Colon (tissue), 2 donors: ENCODE data around the gene COA7.
"Not testable (repeated sequence)": the region's sequence is repeated elsewhere in the genome, so short reads cannot be mapped to it uniquely, and the experiment has no call there.

ENCODE experiments used
- FAIRE-seq: peaks from 2 replicates; lab custom pipeline; 2012; peaks lifted over from hg19 to GRCh38; lab: Jason Lieb, UNC
- donor health status: control.
- donor health status: control.

COA7 gene

DNA sequence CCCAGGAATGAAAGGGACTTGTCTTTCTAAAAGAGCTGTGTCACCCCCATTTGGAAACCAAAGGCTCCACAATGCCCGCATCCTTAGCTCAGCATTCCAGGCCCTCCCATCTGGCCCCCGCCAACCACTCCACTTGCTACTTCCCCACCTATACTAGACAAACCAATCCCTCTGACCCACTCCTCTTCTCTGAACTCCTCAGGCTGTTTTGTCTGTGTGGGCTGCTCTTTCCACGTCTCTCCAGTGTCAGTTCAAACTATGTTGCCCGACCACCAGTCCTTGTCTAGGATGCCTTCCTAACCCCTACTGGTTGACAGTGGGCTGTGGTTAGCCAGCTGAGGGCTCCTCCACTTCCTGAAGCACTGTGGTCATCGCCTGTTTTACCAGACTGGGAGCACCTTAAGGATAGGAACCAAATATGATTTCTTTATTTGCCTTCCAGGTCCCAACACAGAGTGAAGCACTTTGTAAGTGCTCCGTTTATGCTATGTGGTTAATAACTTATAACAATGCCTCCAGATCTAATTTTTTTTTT, 8.1 kb upstream of the COA7 start:
- no peak for FAIRE-seq

DNA sequence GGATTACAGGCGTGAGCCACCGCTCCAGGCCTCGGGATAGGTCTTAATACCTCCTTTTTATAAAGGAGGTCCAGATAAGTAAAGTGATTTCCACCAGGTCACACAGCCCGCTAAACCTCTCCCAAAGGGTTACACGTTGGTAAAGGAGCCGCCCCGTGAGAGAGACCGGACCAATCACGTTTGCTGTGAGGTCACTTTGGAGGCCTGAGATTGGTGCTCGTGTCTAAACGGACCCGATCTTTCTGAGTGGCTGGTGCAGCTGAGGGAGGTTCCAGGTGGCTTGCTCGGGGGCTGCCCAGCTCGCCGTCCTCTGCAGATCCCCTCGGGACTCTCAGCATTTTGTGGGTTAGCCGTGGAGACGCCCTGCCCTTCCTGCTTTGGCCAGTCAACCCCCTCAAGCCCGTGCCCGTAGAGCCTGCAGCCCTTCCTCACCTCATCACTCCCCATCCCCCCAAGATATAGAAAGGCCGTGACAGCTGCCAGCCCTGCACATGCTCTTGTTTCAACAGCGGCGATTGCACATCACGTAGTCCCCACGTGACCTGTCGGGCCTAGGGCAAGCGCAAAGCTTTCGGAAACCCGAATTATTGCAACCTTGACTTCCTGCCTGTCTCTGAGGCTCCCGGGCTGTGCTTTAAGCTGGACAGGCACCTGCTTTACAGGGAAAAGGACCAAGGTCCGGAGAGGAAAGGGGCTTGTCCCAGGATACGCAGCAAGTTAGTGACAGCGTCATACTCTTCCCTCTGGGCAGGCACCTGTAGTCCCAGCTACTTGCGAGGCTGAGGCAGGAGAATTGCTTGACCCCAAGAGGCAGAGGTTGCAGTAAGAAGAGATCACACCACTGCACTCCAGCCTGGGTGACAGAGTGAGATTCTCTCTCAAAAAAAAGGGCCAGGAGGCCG, 5.0 kb upstream of the COA7 start:
- no peak for FAIRE-seq

DNA sequence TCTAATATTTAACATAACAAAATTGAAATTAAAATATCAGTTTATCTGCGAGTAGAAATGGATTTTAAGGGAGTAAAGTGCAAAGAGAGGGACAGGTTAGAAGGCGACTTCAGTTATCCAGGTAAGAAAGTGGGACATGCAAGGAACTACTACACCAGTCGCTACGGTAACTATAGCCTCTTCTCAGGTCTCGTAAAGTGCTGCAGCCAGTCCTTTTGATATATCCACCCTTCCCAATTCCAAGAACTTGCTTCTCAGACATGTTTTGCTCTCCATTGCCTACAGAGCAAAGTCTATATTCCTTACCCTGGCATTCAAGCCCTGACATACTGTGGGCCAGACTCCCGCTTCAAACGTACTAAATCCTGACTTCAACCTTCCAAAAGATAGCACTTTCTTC, 2.5 kb downstream of the COA7 start:
- FAIRE-seq: no peak

DNA sequence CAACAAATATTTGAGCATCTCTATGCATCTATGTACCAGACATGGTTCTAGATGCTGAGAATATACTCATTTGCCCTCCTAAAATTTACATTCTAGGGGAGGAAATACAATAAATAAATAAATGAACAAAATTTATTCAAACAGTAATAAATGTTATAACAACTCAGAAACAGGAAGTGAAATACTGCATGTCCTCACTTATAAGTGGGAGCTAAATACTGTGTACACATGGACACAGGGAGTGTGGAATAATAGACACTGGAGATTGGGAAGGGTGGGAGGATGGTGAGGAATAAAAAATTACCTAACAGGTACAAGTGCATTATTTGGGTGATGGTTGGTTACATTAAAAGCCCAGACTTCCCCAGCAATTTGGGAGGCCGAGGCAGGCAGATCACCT, 4.3 kb downstream of the COA7 start:
- no peak for FAIRE-seq

DNA sequence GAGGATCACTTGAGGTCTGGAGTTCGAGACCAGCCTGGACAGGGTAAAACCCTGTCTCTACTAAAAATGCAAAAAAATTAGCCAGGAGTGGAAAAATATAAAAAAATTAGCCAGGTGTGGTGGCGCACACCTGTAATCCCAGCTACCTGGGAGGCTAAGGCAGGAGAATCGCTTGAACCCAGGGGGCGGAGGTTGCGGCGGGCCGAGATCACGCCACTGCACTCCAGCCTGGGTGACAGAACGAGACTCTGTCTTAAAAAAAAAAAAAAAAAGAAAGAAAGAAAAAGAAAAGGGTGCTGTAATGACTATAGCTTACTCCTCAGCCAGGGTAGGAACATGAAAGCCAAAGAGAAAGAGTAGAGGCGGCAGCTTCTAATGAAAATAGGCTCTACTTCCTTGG, 4.8 kb downstream of the COA7 start:
- FAIRE-seq: not testable (repeated sequence)

DNA sequence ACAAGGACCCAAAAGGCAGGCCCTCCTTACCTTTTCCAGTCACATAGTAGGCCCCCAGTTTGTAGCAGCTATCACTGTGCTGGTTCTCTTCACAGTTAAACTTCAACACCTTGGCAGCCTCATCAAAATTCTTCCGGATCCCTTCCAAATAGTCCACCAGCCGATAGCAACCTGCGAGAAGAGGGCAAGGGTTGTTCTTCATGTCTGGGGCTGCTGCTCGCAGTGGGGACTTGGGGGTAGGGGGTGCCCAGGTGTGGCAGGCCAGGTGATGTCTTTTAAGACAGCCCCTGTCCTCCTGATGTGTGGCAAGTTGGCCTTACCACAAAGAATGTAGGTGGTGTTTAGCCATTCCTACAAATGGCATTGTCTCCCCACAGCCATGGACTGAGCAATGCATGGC, 5.5 kb downstream of the COA7 start:
- no peak for FAIRE-seq

DNA sequence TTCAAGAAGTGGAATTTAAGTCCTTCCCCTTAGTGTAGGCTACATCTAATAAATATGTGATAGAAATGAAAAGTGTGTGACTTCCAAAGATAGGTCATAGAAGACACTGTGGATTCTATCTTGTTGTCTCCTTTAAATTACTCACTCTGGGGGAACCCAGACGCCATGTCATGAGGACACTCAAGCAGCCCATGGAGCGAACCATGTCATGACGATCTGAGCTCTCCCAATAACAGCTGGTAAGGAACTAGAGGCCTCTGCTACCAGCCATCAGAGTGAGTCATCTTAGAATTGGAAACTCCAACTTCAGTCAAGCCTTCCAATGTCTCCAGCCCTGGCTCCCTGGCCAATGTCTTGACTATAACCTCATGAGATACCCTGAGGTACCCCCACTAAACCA, 6.3 kb downstream of the COA7 start:
- FAIRE-seq: no peak

DNA sequence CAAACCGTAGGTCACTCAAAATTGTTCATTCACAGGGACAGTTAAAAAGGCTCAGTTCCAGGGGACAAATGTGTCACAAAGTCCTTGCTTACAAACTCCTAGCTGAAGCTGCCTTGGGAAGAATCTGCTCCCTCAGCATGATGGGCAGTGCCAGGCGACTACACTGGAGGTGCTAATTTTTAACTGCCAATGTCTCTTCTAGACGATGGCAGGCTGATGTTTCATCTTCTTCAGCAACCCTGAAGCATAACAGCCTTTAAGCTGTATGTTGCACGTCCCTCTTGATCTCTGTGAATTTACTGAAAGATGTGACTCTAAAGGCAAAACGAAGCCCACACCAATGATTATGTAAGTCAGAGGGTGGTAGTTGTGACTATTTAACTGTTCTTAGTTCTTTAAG, 11.3 kb downstream of the COA7 start:
- no peak for FAIRE-seq

DNA sequence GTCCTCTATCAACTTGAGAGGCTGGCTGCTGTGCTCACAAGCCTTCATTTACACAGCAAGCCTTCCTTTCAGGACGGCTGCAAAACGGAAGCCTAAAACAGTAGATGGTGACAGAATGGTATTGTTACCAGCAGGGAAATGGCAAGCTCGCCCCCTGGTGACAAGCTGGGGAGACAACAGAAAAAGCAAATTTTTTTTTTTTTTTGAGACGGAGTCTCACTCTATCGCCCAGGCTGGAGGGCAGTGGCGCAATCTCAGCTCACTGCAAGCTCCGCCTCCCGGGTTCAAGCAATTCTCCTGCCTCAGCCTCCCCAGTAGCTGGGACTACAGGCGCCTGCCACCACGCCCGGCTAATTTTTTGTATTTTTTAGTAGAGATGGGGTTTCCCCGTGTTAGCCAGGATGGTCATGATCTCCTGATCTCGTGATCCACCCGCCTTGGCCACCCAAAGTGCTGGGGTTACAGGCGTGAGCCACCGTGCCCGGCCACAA, 11.8 kb downstream of the COA7 start:
- FAIRE-seq: not testable (repeated sequence)

DNA sequence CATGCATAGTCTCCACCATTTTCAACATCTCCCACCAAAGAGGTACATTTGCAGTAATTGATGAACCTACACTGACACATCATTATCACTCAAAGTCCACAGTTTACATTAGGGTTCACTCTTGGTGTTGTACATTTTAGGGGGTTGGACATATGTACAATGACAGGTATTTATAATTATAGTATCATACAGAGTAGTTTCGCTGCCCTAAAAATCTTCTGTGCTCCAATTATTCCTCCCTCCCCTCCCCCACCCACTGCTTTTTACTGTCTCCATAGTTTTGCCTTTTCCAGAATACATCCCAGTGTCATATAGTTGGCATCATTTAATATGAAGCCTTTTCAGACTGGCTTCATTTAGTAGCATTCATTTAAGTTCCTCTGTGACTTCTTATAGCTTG, 13.6 kb downstream of the COA7 start:
- no peak for FAIRE-seq

DNA sequence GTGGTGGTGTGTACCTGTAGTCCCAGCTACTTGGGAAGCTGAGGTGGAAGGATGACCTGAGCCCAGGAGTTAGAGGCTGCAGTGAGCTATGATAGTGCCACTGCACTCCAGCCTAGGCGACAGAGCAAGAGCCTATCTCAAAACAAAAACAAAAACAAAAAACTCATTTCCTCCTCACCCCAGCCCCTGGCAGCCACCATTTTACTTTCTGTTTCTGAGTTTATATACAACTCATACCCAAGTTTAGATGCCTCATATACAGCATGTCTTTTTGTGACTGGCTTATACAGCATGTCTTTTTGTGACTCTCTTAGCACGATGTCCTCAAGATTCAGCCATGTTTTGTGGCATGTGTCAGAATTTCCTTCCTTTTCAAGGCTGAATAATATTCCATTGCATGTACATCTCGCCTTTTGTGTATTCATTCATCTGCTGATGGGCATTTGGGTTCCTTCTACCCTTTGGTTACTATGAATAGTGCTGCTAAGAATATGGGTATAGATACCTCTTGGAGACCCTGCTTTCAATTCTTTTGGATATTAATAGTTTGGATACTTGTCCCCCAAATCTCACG, 14.7 kb downstream of the COA7 start:
- no peak for FAIRE-seq

DNA sequence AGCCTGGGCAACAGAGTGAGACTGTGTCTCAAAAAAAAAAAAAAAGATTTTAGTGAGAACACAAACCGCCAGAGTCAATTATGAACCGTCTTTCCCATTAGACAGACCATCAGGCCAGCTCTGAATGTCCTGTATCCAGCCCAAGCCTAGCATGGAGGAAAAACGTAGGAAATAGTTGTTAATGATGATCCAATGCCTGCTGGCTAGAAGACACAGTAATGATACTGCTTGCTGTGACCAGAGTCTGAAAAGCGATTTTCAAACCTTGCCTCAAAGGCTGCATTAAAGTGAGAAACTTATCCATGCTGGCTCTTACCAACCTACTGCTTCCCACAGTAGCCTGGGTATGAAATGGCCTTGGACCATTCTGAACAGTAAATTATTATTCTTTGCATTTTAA, 17.0 kb downstream of the COA7 start:
- no peak for FAIRE-seq

DNA sequence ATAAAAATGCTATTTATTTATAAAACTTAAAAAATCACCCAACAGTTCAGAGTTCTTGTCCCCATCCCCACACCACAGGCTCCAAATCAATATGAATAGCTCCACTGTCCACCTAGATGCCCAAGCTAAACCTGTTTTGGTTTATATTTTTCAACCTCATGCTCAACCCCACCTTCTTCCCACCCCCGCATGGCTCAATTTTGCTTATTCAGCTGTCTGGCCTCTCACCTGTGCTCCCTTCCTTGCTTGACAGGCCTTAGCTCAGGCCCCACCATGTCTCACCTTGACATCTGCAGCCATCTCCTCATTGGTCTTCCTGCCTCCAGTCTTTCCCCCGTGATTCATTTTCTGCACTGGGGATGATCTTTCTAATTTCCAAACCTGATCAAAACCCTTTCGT, 17.8 kb downstream of the COA7 start:
- no peak for FAIRE-seq

DNA sequence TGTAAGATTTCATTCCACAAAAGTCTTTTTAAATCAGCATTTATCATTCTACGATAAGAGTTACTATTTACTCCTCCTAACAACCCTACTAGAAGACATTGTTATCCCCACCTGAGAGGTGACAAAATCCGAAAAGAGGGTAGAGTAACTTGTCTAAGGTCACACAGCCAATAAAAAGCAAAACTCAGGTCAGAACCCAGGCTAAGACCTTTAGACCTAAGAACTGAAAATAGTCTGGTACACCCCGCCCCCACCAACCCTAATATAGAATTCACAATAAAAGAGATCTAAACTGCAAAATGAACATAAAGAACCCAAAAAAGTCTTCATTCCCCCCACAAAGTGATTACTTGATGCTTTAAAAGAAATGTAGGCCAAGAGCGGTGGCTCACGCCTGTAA, 18.6 kb downstream of the COA7 start:
- FAIRE-seq: no peak

DNA sequence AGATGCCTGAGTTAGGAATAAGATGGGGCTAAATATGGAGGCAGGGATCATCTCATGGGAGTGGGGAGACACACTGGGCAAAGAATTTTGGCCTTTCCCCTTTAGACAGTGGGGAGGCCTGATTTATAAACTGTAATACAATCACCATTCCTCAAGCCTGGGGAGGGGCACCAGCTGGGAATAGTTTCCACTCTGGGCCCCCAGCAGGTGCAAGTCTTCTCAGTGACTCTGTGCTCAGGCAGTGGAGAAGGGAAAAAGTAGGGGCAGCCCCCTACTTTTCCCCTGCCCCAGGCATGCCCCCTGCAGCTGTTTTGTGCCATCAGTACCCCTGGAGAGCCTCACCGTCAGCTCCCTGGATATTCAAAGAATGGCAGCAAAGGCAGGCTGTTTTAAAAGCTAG, 19.1 kb downstream of the COA7 start:
- no peak for FAIRE-seq

DNA sequence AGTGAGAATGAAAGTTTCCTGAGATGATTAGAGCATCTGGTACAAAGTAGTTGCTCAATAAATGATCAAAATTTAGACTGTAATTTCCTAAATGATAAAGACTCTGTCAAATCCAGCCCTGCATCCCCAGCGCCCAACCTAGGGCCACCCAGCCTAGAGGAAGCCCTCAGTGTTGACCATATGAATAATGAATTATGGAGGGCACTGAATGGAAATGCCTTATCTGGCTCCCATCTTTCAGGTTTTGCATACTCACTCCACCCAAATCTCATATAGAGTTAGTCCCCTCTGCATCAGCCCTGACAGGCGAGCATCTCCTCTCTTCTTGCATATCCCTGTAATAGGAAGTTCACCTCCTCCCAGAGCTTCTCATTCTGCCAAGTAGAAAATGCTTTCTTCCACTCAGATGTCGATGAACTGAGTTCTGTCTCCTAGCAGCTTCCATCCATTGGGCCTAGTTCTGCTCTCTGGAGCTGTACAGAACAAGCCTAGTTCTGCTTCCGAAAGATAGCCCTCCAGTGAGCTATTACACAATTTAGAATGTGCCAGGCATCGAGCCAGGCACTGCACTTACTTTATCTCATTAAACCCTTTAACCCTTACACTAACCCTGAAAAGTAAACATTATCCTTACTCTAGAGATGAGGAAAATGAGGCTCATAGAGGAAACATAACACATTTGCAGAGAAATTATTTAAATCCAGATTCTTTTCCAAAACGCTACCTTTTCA, 20.9 kb downstream of the COA7 start:
- FAIRE-seq: no peak

DNA sequence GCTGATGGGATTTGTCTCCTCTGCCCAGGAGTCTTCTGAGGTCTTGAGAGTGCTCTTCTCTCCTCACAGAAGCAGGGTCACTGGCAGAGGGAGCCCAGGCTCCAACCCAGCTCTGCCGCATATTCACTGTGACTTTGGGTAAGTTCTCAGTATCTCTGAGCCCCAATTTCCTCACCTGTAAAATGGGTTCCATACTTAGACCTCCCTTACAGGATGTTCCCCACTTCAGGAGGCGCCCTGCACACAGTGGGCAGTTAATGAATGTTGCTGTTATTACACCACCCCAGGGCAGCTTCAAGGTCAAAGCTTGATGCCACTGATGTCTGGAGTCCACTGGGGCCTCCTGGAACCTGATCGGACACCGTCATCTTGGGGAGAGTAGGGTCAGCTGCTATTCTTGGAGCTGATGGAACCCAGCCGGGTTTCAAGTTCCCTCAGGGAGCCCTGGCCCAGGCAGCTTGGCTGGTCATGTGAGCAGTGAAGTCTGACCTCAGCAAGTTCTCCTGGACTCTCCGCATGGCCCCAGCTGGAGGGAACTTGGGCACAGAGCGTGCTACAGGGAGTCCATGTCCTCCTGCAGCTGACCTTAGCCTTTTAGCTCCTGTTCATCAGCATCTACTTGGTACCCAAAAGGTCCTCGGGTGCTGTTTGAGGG, 21.8 kb downstream of the COA7 start:
- FAIRE-seq: no peak

DNA sequence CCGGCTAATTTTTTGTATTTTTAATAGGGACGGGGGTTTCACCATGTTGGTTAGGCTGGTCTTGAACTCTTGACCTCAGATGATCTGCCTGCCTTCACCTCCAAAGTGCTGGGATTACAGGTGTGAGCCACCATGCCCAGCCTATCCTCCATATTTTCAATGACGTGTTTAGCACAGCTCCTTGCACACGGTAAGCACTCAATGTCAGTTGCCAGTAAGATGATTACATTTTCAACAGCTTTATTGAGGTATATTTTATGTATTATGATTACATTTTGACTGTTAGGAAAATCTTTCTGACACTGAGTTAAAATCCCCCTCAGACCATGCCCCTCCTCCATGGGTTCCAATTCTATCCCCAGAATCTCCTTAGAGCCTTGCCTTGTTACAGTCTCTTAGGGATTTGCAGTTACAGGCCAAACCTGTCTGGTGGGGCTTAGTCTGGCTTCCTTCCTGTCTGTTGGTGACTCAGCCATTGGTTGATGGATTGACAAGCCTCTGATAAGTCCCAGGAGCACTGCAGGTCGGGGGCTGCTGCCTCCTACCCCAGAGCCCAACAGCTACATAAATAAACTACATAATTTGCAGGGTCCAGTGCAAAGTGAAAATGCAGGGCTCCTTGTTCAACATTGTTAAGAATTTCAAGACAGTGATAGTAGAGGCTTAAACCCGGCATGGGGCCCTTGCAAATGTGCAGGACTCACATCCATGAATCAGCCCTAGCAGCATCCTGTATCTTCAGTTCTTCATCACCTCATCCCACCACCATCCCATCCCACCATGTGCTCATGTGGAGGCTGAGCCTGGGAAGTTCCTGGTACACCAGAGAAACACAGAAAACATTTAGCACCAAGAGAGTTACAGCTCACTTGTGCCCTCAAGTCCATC, 23.4 kb downstream of the COA7 start:
- FAIRE-seq: no peak

DNA sequence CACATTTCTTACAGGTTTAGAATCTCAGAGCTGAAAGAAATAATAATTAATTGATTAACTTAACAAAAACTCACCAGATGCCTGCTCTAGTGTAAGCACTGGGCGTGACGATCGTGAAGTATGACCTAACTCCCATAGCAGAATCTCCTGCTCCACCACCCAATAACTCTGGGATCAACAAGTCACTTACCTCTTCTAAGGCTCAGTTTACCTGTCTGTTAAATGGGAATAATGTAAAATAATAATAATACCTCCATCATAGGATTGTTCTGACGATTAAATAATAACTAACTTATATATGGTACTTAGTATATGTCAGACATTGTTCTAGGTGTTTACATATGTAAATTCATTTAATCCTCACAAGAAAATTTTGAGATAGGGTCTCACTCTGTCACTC, 24.6 kb downstream of the COA7 start:
- no peak for FAIRE-seq

DNA sequence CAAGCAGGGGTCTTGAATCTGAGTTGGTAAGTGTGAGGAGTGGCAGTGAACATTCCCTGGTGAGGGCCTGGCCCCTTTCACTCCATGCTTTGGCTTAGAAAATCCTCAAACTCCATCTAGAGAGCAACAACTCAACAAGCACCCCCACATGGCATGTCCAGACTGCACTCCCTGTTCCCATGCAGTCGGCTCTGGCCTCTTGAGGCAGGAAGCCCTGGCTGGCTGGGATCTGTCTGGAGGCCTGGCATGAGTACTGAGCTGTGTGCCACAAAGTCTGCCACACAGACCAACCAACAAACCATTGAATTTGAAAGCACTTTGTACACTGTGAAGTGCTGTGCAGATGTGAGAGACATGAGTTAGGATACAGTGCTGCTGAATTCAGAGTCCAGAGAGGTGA, 25.2 kb downstream of the COA7 start:
- no peak for FAIRE-seq

DNA sequence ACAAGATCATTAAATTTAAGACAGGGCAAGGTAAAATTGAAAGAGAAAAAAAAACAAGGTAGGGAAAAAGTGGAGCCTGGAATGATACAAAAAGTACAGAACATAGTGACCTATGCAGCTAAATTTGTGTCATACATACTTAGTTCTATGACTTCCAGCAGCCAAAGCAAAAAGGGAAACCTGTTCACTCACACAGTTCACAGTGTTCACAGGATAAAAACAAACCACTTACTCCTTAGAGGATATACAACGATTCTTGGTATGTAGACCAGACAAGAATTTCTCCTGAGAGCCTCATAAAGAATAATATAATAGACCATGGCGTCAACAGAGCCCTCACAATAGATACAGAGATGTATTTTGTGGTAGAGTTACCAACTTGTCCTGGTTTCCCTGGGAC, 27.5 kb downstream of the COA7 start:
- FAIRE-seq: no peak
